RCC 7860 (cell line): ENCODE data around the gene KCNQ1OT1.

Experiments used
- DNase-seq: peaks from one replicate; pipeline ENCODE4 v3.0.0-alpha.2; 2015; ENCODE audit warnings: low spot score
- FAIRE-seq: peaks from 2 replicates; lab custom pipeline; 2012; peaks lifted over from hg19 to GRCh38; lab: Jason Lieb, UNC

The KCNQ1OT1 gene

GRCh38 chr11:2688381-2689231, 11.2 kb downstream of the KCNQ1OT1 start:
- DNase-seq, result no peak
- no peak for FAIRE-seq

DNA sequence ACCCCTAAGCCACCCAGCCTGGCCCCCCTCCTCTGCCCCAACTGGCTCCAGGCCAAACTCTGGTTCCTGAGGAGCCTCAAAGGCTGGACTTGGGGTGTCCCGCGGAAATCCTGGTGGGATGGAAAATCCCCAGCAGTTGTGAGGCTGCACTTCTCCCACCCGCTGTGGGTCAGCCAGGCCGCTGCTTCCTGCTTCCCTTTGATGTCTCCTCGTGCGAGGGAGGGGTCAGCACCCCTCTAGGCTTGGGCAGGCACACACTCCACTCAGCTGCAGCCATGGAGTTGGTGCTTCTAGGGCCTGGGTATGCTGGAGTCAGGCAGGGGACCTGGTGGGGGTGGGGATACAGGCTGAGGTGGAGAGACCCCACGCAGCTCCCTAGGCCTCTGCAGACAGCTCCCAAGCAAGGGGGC, 12.0 kb downstream of the KCNQ1OT1 start:
- DNase-seq (no peak), FAIRE-seq (no peak)

DNA sequence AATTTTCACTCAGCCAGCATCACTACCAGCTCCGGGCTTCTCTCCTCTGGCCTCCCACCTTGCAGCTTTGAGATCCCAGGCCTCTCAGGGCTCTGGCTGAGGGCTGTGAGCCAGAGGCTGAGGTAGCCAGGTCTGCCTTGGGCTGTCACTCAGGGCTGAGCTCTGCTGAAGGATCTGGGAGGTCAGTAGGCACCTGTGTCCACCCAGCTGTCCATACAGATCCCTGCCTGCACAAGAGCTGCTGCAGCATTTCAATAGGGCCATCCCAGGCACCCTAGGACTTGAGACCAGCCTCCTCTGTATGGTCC, 12.6 kb downstream of the KCNQ1OT1 start:
- FAIRE-seq (no peak), DNase-seq (no peak)

GRCh38 chr11:2686360-2687222, 13.2 kb downstream of the KCNQ1OT1 start:
- no peak for DNase-seq
- no peak for FAIRE-seq

- FAIRE-seq (no peak), DNase-seq (no peak)
Observed at GRCh38 chr11:2685566-2686359, 14.0 kb downstream of the KCNQ1OT1 start.

DNA sequence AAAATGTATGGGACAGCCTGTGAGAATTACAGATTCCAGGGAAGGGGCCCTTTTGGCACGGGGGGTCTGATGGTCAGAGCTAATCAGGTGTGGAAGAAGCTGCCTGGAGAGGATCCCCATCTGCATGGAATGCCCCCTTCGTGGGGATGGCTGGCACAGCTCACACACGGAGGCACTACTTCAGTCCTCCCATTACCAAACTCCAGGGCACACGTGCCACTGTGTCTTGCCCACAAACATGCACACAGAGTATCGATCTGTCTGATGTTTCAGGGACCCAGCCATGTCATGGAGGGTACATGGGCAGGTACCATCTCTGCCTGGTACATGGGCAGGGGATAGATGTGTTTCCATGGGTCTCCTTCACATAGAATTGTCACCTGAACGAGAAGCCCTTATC, 14.7 kb downstream of the KCNQ1OT1 start:
- no peak for FAIRE-seq
- no peak for DNase-seq

- FAIRE-seq, result no peak
- no peak for DNase-seq
Observed at GRCh38 chr11:2684581-2684980, 15.2 kb downstream of the KCNQ1OT1 start.

- FAIRE-seq (no peak), DNase-seq (no peak)
Observed at GRCh38 chr11:2683806-2684205, 16.0 kb downstream of the KCNQ1OT1 start.

- no peak for FAIRE-seq
- DNase-seq, result no peak
Observed at GRCh38 chr11:2681408-2682145, 18.2 kb downstream of the KCNQ1OT1 start.

DNA sequence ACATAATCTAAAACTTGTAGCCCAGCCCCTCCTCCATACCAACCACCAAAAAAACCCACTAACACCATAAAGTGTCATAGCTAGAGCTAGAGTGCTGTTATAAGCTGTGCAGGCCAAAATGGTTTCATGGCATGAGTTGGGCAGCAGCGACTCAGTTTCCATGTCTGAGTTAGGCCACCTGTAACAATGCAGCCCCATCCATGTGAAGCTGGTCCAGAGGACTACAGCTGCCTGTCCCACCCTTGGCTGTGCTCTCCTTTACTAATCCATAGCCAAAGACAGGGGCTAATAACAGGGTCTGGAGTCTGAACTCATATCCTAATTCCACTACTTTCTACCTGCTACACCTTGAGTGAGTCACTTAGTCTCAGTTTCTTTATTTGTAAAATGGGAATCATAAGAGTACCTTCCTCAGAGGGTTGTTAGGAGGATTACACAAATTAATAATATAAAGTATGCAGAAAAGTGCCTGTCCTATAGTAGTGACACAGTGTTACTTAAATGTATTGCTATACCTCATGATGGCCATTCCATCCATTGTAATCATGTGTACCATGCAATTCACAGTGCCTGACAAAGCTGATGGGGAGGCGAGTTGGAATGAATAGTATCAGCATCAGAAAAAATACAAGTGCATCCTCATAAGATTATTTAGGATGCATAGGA, 20.6 kb downstream of the KCNQ1OT1 start:
- FAIRE-seq (no peak), DNase-seq (no peak)

DNA sequence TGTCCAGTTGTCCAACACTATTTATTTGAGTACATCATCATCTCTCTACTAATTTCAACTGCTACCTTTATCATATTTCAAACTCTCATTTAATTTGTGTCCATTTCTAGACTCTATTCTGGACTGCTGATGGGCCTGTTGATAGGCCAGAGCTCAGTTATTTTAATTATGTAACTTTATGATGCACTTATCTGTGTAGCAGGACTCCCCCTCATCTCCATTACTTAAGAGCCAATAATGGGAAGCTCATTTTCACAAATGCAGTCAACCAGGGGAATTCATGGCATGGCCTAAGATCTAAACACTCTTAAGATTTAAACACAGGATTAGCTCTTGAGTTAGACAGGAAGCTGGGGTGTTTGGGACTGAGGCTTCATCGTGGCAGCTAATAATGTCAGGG, 21.4 kb downstream of the KCNQ1OT1 start:
- FAIRE-seq, result no peak
- DNase-seq, result no peak

- no peak for DNase-seq
- FAIRE-seq, result no peak
Observed at GRCh38 chr11:2677127-2677526, 22.7 kb downstream of the KCNQ1OT1 start.

DNA sequence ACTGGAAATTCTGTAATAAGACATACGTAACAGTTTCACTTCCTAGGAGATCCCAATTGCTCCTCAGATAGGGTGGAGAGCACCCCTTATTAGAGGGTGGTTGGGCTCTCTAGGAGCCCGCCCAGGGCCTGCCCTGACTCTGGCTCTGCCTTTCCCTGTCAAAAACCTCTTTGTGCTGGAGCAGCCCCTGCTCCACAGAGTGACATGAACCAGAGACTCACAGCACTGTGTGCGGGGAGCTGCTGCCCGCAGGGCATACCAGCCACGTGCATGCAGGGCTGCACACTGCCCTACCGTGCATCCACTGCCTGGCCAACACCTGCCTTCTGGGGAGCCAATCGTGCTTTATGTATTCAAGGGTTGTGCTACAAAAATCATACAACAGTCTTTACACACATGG, 24.3 kb downstream of the KCNQ1OT1 start:
- FAIRE-seq (no peak), DNase-seq (no peak)

- no peak for DNase-seq
- no peak for FAIRE-seq
Observed at GRCh38 chr11:2674658-2675131, 25.1 kb downstream of the KCNQ1OT1 start.

- DNase-seq (no peak), FAIRE-seq (no peak)
Observed at GRCh38 chr11:2673871-2674471, 25.8 kb downstream of the KCNQ1OT1 start.

- FAIRE-seq (no peak), DNase-seq (no peak)
Observed at GRCh38 chr11:2673250-2673610, 26.6 kb downstream of the KCNQ1OT1 start.

- no peak for FAIRE-seq
Observed at GRCh38 chr11:2672553-2673249, 27.1 kb downstream of the KCNQ1OT1 start.

DNA sequence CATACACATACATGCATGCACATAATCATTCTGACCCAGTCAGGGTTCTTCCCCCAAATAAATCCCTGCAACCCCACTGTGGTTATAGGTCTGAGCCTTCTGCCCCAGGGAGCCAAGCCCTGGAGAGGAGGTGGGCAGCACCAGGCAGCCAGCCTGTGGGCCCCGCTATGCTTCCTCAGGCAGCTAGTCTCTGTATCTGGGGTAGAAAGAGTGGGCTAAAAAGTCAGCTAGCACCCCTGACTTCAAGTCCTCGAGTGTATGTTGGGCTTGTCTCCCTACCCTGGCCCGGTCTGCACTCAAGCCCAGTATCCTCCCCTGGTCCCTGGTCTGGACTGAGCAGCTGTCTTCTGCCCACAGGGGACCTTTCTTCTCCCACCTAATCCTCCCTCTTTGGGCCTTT, 28.0 kb downstream of the KCNQ1OT1 start:
- DNase-seq (no peak), FAIRE-seq (no peak)

More at GRCh38 chr11:2672553-2673249, 27.1 kb downstream of the KCNQ1OT1 start:
- no peak for DNase-seq

- DNase-seq (no peak), FAIRE-seq (no peak)
Observed at GRCh38 chr11:2670541-2671100, 29.2 kb downstream of the KCNQ1OT1 start.
